ENCODE data around the gene R3HCC1L.

Gene R3HCC1L

GRCh38 chr10:98163941-98164340 lies 29.5 kb downstream of the R3HCC1L start:
- no peak for DNase-seq (ENCODE audit: low read depth)
- TF ChIP-seq, protein P1, sequence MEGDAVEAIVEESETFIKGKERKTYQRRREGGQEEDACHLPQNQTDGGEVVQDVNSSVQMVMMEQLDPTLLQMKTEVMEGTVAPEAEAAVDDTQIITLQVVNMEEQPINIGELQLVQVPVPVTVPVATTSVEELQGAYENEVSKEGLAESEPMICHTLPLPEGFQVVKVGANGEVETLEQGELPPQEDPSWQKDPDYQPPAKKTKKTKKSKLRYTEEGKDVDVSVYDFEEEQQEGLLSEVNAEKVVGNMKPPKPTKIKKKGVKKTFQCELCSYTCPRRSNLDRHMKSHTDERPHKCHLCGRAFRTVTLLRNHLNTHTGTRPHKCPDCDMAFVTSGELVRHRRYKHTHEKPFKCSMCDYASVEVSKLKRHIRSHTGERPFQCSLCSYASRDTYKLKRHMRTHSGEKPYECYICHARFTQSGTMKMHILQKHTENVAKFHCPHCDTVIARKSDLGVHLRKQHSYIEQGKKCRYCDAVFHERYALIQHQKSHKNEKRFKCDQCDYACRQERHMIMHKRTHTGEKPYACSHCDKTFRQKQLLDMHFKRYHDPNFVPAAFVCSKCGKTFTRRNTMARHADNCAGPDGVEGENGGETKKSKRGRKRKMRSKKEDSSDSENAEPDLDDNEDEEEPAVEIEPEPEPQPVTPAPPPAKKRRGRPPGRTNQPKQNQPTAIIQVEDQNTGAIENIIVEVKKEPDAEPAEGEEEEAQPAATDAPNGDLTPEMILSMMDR (conservative IDR thresholded peaks at IDR 0.05; ENCODE audit: low read depth, low read length), result no peak
- no peak overlapping the region for H3K4me3 ChIP-seq (ENCODE audit: low read length)

DNA sequence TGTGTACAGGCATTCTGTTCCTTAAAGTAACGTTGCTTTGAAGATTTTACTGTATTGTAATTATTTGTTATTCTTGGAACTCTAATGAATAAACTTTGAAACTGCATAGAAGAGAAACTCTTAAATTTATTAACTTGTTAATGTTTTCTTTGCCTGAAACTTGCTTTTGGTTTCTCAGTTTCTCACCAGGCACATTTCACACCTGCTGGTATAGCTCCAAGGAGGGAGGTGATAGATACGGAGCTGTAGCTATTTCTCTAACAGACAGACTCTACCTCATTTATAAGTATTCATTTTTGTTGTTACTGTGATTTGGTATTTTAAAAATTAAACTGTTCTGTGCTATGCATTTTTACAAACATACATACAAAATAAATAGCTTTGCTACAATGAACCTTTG lies 32.7 kb downstream of the R3HCC1L start:
- H3K4me3 ChIP-seq (ENCODE audit: low read length), result no peak overlapping the region
- DNase-seq (ENCODE audit: low read depth), result no peak
- TF ChIP-seq, protein P1 (conservative IDR thresholded peaks at IDR 0.05; ENCODE audit: low read depth, low read length), result no peak

DNA sequence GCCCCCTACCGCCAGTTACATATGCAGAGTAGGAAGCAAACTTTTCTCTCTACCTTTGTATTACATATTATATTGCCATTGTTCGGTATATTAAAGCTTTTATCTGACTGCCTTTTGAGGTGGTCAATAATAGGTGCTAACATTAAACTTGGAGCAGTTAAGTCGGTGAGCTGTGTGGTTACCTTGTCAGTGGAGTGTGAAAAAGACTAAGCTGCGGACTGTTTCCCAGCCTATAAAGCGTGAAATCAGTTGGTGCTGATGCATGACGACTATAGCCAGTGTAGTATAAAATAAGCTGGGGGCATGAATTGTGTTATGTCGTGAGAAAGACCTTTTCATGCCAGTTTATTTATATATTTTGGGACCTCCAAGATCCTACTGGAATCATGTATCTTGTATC lies 33.7 kb downstream of the R3HCC1L start:
- DNase-seq (ENCODE audit: low read depth), result no peak
- no peak overlapping the region for H3K4me3 ChIP-seq (ENCODE audit: low read length)
- TF ChIP-seq, protein P1 (conservative IDR thresholded peaks at IDR 0.05; ENCODE audit: low read depth, low read length), result no peak

- TF ChIP-seq, protein P1 (conservative IDR thresholded peaks at IDR 0.05; ENCODE audit: low read depth, low read length), result no peak
- H3K4me3 ChIP-seq (ENCODE audit: low read length), result no peak overlapping the region
- DNase-seq (ENCODE audit: low read depth), result no peak
Measured at GRCh38 chr10:98168766-98169165, 34.3 kb downstream of the R3HCC1L start.

GRCh38 chr10:98169379-98169778 lies 34.9 kb downstream of the R3HCC1L start:
- TF ChIP-seq, protein P1 (conservative IDR thresholded peaks at IDR 0.05; ENCODE audit: low read depth, low read length), result no peak
- DNase-seq (ENCODE audit: low read depth), result no peak
- no peak overlapping the region for H3K4me3 ChIP-seq (ENCODE audit: low read length)

DNA sequence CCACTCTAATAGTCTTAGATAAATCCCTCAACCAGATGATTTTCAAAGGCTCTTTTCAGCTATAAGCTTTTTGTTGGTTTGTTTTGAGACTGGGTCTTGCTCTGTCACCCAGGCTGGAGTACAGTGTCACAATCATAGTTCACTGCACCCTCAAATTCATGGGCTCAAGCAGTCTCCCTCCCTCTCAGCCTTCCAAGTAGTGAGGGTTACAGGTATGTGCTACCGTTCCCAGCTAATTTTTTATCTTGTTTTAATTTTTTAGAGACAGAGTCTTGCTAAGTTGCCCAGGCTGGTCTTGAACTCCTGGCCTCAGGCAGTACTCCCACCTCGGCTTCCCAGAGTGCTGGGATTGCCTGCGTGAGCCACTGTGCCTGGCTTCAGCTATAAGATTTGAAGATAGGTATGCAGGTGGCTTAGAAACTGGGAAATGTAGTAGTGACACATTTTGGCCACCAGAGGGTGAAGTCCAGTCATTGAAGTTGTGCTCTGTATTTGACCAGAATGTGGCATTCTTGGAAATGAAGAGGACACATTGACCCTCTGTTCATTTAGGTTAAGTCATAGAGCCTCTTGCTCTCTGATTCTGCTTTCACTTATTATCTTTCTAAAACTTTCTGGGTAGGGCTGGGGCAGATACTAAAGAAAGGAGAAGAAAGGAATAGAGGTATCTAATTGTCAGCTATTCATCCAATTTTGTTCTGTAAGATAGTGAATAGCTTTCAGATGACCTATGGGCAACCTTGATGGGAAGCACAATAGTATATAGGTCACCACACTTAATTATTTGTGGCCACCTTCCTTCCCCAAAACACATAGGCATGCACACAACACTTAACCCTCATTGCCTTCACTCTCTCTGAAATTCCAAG lies 36.0 kb downstream of the R3HCC1L start:
- peak; percentile 12 for DNase-seq (ENCODE audit: low read depth)
- H3K4me3 ChIP-seq (ENCODE audit: low read length), result no peak overlapping the region
- TF ChIP-seq, protein P1 (conservative IDR thresholded peaks at IDR 0.05; ENCODE audit: low read depth, low read length), result peak; percentile 85

DNA sequence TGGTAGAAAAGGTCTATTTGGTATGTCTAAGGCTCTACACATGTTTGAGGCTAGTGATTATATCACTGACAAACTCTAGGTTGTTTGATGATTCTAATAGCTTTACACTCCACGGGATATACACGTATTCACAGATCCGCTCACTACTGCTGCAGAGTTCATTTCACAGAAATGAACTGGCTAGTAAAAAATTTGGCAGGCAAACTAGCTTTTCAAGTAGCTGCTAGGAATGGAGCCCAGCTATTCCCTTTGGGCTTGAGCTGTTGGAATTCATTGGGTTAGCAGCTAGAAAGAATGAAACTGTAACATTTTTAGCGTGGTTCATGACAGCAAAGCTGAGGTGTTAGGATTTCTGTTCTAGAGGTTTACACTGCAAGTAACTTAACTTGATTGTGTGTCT lies 37.6 kb downstream of the R3HCC1L start:
- TF ChIP-seq, protein P1 (conservative IDR thresholded peaks at IDR 0.05; ENCODE audit: low read depth, low read length), result no peak
- no peak overlapping the region for H3K4me3 ChIP-seq (ENCODE audit: low read length)
- no peak for DNase-seq (ENCODE audit: low read depth)

Measured in retinal pigment epithelial cell (primary cell).